ENCODE measurements around the gene NPDC1.

Gene NPDC1

GRCh38 chr9:137076636-137077009, 30.6 kb upstream of the NPDC1 start:
- ChIA-PET CTCF (interaction anchor here (0.8 to 2.6 kb wide), 5 partner anchors 9 to 42 kb away, joined by 3 to 12 read pairs (median 7); partner anchors contain the start of gene NPDC1), POLR2A (ENCODE audit: low non-redundant PET) (no interaction called here)
- no peak for TF ChIP-seq CTCF (conservative IDR thresholded peaks at IDR 0.05; ENCODE audit: low read depth)
- H3K27ac ChIP-seq: peak overlapping the region; percentile 97
- no peak for DNase-seq (ENCODE audit: low spot score)

DNA sequence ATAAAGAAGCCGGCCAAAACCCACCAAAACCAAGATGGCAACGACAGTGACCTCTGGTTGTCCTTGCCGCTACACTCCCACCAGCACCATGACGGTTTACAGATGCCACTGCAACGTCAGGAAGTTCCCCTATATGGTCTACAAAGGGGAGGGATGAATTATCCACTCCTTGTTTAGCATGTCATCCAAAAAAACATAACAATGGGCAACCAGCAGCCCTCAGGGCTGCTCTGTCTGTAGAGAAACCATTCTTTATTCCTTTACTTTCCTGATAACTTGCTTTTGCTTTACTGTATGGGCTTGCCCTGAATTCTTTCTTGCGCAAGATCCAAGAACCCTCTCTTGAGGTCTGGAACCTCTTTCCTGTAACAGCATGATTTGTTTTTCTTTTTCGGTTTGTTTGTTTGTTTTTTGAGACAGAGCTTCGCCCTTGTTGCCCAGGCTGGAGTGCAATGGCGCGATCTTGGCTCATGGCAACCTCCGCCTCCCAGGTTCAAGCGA, 29.3 kb upstream of the NPDC1 start:
- peak overlapping the region; percentile 97 for H3K27ac ChIP-seq
- DNase-seq (ENCODE audit: low spot score): no peak
- TF ChIP-seq CTCF (conservative IDR thresholded peaks at IDR 0.05; ENCODE audit: low read depth): no peak
- ChIA-PET CTCF (interaction anchor here (0.7 to 2.6 kb wide), 3 partner anchors 11 to 33 kb away, joined by 3 to 10 read pairs (median 3); partner anchors contain the start of gene NPDC1), POLR2A (ENCODE audit: low non-redundant PET) (interaction anchor here (0.7 kb wide), 1 partner anchor 10 kb away, joined by 6 read pairs; no protein-coding TSS in a partner anchor)

DNA sequence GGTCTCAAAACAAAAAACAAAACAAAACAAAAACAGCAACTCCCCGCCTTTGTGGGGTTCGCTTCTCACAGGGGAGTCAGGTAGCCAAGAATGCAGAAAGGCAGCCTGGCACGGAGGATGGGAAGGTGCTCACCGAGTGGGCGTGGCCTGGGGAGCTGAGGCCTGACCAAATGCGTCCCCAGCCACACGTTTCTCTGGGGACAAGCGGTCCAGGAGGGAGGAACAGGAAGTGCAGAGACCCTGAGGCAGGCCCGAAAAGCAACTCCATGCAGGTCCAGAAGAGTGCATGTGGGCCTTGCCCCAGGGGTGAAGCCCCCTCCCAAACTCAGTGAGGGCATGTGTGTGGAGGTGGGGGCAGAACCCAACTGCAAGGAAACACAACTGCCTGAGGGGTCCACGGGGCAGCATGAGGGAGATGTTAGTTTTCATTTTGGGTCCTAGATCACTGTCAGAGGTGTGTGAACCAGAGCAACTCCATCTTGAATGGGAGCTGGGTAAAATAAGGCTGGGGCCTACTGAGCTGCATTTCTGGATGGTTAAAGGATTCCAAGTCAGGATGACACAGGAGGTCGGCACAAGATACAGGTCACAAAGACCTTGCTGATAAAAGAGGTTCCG, 28.8 kb upstream of the NPDC1 start:
- no peak for DNase-seq (ENCODE audit: low spot score)
- H3K27ac ChIP-seq: peak overlapping the region; percentile 97
- ChIA-PET POLR2A (ENCODE audit: low non-redundant PET) (no interaction called here), CTCF (interaction anchor here (0.6 to 2.6 kb wide), 3 partner anchors 11 to 287 kb away, joined by 3 to 10 read pairs (median 3); no protein-coding TSS in a partner anchor)
- no peak for TF ChIP-seq CTCF (conservative IDR thresholded peaks at IDR 0.05; ENCODE audit: low read depth)

- CTCF ChIA-PET: interaction anchor here (0.8 kb wide), 2 partner anchors 10 to 27 kb away, joined by 3 to 5 read pairs; partner anchors contain the start of gene NPDC1
- peak overlapping the region; percentile 97 for H3K27ac ChIP-seq
- TF ChIP-seq CTCF (conservative IDR thresholded peaks at IDR 0.05; ENCODE audit: low read depth): no peak
- no peak for DNase-seq (ENCODE audit: low spot score)
- POLR2A ChIA-PET (ENCODE audit: low non-redundant PET): no interaction called here
Observed at GRCh38 chr9:137073992-137074399, 28.0 kb upstream of the NPDC1 start.

DNA sequence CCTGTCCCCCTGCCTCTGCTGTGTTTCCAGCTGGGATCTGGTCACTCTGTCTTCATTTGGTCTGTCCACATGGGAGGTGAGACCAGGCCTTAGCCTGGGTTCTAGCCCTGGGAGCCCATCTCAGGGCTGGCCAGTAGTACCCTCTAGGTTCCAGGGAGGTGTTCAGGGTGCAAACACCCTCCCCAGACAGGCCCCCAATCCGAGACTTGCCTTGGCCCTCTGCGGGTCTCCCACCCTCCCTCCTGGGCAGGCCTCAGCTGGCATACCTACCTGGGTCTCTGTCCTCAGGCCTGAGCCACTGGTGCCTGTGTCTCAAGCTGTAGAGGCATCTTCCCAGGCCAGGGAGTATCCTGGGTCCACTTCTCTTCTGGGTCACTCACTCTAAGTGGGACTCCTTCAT, 25.3 kb upstream of the NPDC1 start:
- no peak for TF ChIP-seq CTCF (conservative IDR thresholded peaks at IDR 0.05; ENCODE audit: low read depth)
- POLR2A ChIA-PET (ENCODE audit: low non-redundant PET): interaction anchor here (0.6 to 1.4 kb wide), 3 partner anchors 17 to 190 kb away, joined by 3 to 4 read pairs (median 3); no protein-coding TSS in a partner anchor
- CTCF ChIA-PET: interaction anchor here (0.5 to 6.0 kb wide), 6 partner anchors 19 to 301 kb away, joined by 3 to 31 read pairs (median 13); partner anchors contain the start of gene ABCA2
- DNase-seq (ENCODE audit: low spot score): no peak
- peak overlapping the region; percentile 85 for H3K27ac ChIP-seq

DNA sequence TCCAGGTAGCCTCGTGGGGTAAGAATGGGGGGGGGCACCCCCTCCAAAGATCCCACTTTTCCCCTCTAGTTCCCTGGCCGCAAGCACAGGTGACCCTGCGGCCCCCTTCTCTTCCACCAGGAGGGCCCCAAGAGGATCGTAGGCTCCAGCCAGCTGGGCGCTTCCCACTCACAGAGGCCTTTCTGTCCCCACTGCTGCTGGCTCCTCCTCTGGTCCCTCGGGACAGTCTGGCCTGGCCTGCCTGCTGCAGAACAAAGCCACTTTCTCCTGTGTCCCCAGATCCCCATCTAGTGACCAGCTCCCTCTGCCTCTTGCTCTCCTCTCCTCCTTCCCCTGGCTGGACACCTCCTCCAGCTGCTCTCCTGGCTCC, 24.9 kb upstream of the NPDC1 start:
- peak overlapping the region; percentile 85 for H3K27ac ChIP-seq
- no peak for DNase-seq (ENCODE audit: low spot score)
- POLR2A ChIA-PET (ENCODE audit: low non-redundant PET): interaction anchor here (0.6 to 2.4 kb wide), 6 partner anchors 16 to 191 kb away, joined by 3 to 15 read pairs (median 3); partner anchors contain the start of gene MAN1B1
- TF ChIP-seq CTCF (conservative IDR thresholded peaks at IDR 0.05; ENCODE audit: low read depth): no peak
- CTCF ChIA-PET: interaction anchor here (0.6 to 6.0 kb wide), 9 partner anchors 19 to 166 kb away, joined by 3 to 76 read pairs (median 5); partner anchors contain the start of genes ABCA2 and NPDC1
